GM23338 (cell line): ENCODE measurements around the gene RWDD4. TPM values are rescaled to one million over a fixed set of nuclear protein-coding genes. Genes with fewer than 3 reads are reported as not detected.

ENCODE experiments used
- ATAC-seq: fragments of 200-7000 bp; cut with Tn5 transposase; 3 replicates; pipeline ENCODE4 v1.9.1; 2020
- DNase-seq: peaks from one replicate; pipeline ENCODE4 v3.0.0-alpha.2; 2015; ENCODE audit warnings: low spot score
- H2AFZ ChIP-seq: fragments of 200-600 bp; sonication (generic); 2 replicates; pipeline ENCODE4 v1.8.0; 2016; ENCODE audit warnings: antibody characterized with exemption, mild to moderate bottlenecking, moderate library complexity
- H3F3A ChIP-seq: fragments of 200-600 bp; sonication (generic); replicated peaks from 2 replicates; pipeline ENCODE4 v1.8.0; 2017; ENCODE audit warnings: antibody characterized with exemption, mixed run types, low read depth
- H3K27ac ChIP-seq: fragments of 200-600 bp; sonication (generic); 2 replicates; pipeline ENCODE4 v1.6.1; 2016; ENCODE audit warnings: low read depth
- H3K27me3 ChIP-seq: fragments of 200-600 bp; sonication (generic); 2 replicates; pipeline ENCODE4 v1.8.0; 2016; ENCODE audit warnings: mild to moderate bottlenecking, mixed run types, moderate library complexity; ENCODE audit not compliant: insufficient read depth
- H3K36me3 ChIP-seq: fragments of 200-600 bp; sonication (generic); 2 replicates; pipeline ENCODE4 v1.8.0; 2016; ENCODE audit warnings: mild to moderate bottlenecking; ENCODE audit not compliant: insufficient read depth
- H3K4me1 ChIP-seq: fragments of 200-600 bp; sonication (generic); 2 replicates; pipeline ENCODE4 v1.8.0; 2016; ENCODE audit warnings: mild to moderate bottlenecking, moderate library complexity; ENCODE audit not compliant: insufficient read depth
- H3K4me2 ChIP-seq: fragments of 200-600 bp; sonication (generic); 2 replicates; pipeline ENCODE4 v1.7.1; 2017; ENCODE audit warnings: mixed run types
- H3K4me3 ChIP-seq: fragments of 200-600 bp; sonication (generic); 2 replicates; pipeline ENCODE4 v1.6.1; 2016; ENCODE audit warnings: mixed run types
- H3K79me2 ChIP-seq: fragments of 200-600 bp; sonication (generic); replicated peaks from 2 replicates; pipeline ENCODE4 v1.8.0; 2017; ENCODE audit warnings: mild to moderate bottlenecking; ENCODE audit not compliant: insufficient read depth
- H3K9me2 ChIP-seq: fragments of 200-600 bp; sonication (generic); 2 replicates; pipeline ENCODE4 v1.8.0; 2017; ENCODE audit not compliant: insufficient read depth
- H4K20me1 ChIP-seq: fragments of 200-600 bp; sonication (generic); replicated peaks from 2 replicates; pipeline ENCODE4 v1.8.0; 2017; ENCODE audit warnings: mild to moderate bottlenecking; ENCODE audit not compliant: insufficient read depth
- H3K27ac Mint-ChIP-seq: 2 replicates; pipeline ENCODE4 v1.8.0; 2020; ENCODE audit warnings: inconsistent platforms, mild to moderate bottlenecking, moderate library complexity, mixed read lengths
- H3K27me3 Mint-ChIP-seq: 3 replicates; pipeline ENCODE4 v1.8.0; 2022; ENCODE audit warnings: low read depth, mild to moderate bottlenecking, moderate library complexity, mixed read lengths, inconsistent platforms; ENCODE audit not compliant: insufficient read depth, poor library complexity
- H3K36me3 Mint-ChIP-seq: 3 replicates; pipeline ENCODE4 v1.8.0; 2021; ENCODE audit warnings: low read depth, mild to moderate bottlenecking, inconsistent platforms, moderate library complexity, mixed read lengths
- H3K4me1 Mint-ChIP-seq: 3 replicates; pipeline ENCODE4 v1.8.0; 2020; ENCODE audit warnings: mild to moderate bottlenecking, inconsistent platforms, mixed read lengths
- H3K4me3 Mint-ChIP-seq: 3 replicates; pipeline ENCODE4 v1.8.0; 2021; ENCODE audit warnings: moderate library complexity, mild to moderate bottlenecking, inconsistent platforms, mixed read lengths
- H3K9me3 Mint-ChIP-seq: 3 replicates; pipeline ENCODE4 v1.8.0; 2020; ENCODE audit warnings: moderate library complexity, mild to moderate bottlenecking, inconsistent platforms, mixed read lengths
- CREB1 ChIP-seq: fragments of 250-450 bp; sonication (Bioruptor Pico); IDR thresholded peaks from 2 replicates; pipeline ENCODE4 v1.5.0; 2020; ENCODE audit warnings: low read depth, mild to moderate bottlenecking, moderate library complexity
- EZH2 ChIP-seq: fragments of 200-600 bp; sonication (generic); IDR thresholded peaks from one replicate; pipeline ENCODE4 v1.8.0; 2017; ENCODE audit warnings: antibody characterized with exemption, mild to moderate bottlenecking, low read depth; ENCODE audit not compliant: unreplicated experiment
- EZH2phosphoT487 ChIP-seq: fragments of 200-600 bp; sonication (generic); IDR thresholded peaks from one replicate; pipeline ENCODE4 v1.8.1; 2018; ENCODE audit warnings: antibody characterized with exemption; ENCODE audit not compliant: unreplicated experiment
- JUNB ChIP-seq: IDR thresholded peaks from one replicate; pipeline ENCODE4 v1.6.1; 2016; ENCODE audit warnings: antibody characterized with exemption; ENCODE audit not compliant: unreplicated experiment
- NANOG ChIP-seq: IDR thresholded peaks from 2 replicates; pipeline ENCODE4 v1.6.1; 2016; ENCODE audit warnings: antibody characterized with exemption, borderline replicate concordance
- POLR2AphosphoS5 ChIP-seq: IDR thresholded peaks from 2 replicates; pipeline ENCODE4 v1.6.1; 2016; ENCODE audit warnings: antibody characterized with exemption, low read depth
- STAT1 ChIP-seq: IDR thresholded peaks from one replicate; pipeline ENCODE4 v1.6.1; 2016; ENCODE audit warnings: antibody characterized with exemption; ENCODE audit not compliant: unreplicated experiment
- ZNF114 ChIP-seq: fragments of 250-450 bp; sonication (Bioruptor Pico); IDR thresholded peaks from 2 replicates; pipeline ENCODE4 v1.5.0; 2020; ENCODE audit warnings: mild to moderate bottlenecking, moderate library complexity
- ZNF331 ChIP-seq: fragments of 250-450 bp; sonication (Bioruptor Pico); IDR thresholded peaks from 2 replicates; pipeline ENCODE4 v1.5.0; 2020; ENCODE audit warnings: low read depth, mild to moderate bottlenecking, moderate library complexity
- polyA plus RNA-seq: library from polyadenylated mRNA; unstranded; fragments of >200 nt; fragmentation: Nextera tagmentation; extraction: Ambion mirVana; gene quantifications from 2 replicates; pipeline ENCODE4 v1.2.1, GENCODE V29; 2016
- total RNA-seq: library from RNA; depleted of rRNA; stranded (reverse); fragments of >200 nt; shearing (Covaris generic); gene quantifications from 2 replicates; pipeline ENCODE4 v1.2.3, GENCODE V29; 2014
- TF ChIP-seq, protein P1 (sequence below): fragments of 250-450 bp; sonication (Bioruptor Pico); IDR thresholded peaks from 2 replicates; pipeline ENCODE4 v1.5.0; 2020; ENCODE audit warnings: mild to moderate bottlenecking, moderate library complexity
- TF ChIP-seq, protein P2 (sequence below): IDR thresholded peaks from one replicate; pipeline ENCODE4 v1.6.1; 2018; ENCODE audit warnings: antibody characterized with exemption; ENCODE audit not compliant: unreplicated experiment
- TF ChIP-seq, protein P3 (sequence below): IDR thresholded peaks from 2 replicates; pipeline ENCODE4 v1.6.1; 2016; ENCODE audit warnings: antibody characterized with exemption
- TF ChIP-seq, protein P4 (sequence below), 2 experiments: fragments of 200-600 bp in 1 of 2; sonication (generic) in 1 of 2; conservative IDR thresholded peaks; 2 replicates each; pipeline versions ENCODE4 v1.5.1 to v1.6.1; 2016 to 2017; ENCODE audit warnings: antibody characterized with exemption in 2 of 2, low read depth in 2 of 2, mild to moderate bottlenecking in 2 of 2, moderate library complexity in 1 of 2

Gene RWDD4
- total and polyA plus RNA-seq, 2 experiments from 2014 or later: 22.4 to 28.9 TPM

DNA sequence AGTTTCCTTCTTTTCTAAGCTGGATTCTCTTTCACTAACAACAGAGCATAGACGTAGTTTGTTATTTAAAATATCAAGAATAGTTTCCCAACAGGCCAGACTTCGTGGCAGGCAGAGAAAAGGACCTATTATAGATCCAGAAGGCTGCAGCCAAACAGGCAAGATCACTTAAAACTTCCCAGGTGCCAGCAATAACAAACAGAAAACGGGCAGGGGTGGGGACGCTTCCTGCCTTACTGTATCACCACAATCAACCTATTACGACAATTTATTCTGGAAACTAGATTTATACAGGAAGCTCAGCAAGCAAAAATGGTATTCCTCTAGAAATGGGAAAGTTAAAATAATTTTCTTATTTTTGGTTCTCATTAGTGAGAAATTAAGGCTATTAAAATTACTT lies 22.1 kb downstream of the RWDD4 start:
- Histone ChIP-seq H3K27ac (peak overlapping the region; percentile 62), H3K27me3 (peaks cover 3% of the 10 kb centered on the region; the same call in 1 of the 2 replicates), H3K4me1 (peaks cover 32% of the 10 kb centered on the region), H4K20me1 (no peaks in the 10 kb centered on the region), H3K4me3 (peak overlapping the region; percentile 4; the same call in 1 of the 2 replicates), H3F3A (no peaks in the 10 kb centered on the region; the same call in 1 of the 2 replicates), H3K79me2 (no peaks in the 10 kb centered on the region), H3K9me2 (no peaks in the 10 kb centered on the region), H3K36me3 (no peaks in the 10 kb centered on the region), H3K4me2 (peak overlapping the region; percentile 64), H2AFZ (peak overlapping the region; percentile 1; the same call in 1 of the 2 replicates)
- Mint-ChIP-seq H3K27me3 (peaks cover 3% of the 10 kb centered on the region), H3K4me1 (peaks cover 33% of the 10 kb centered on the region), H3K4me3 (0 out of 3 replicates have a peak overlapping the region, but pooled peaks have one; percentile 1), H3K9me3 (no peaks in the 10 kb centered on the region), H3K36me3 (no peaks in the 10 kb centered on the region), H3K27ac (peak overlapping the region; percentile 87)
- DNase-seq (peak; percentile 29), ATAC-seq (no peak)
- no peak for TF ChIP-seq JUNB
- no peak for TF ChIP-seq ZNF114
- TF ChIP-seq, protein P1, sequence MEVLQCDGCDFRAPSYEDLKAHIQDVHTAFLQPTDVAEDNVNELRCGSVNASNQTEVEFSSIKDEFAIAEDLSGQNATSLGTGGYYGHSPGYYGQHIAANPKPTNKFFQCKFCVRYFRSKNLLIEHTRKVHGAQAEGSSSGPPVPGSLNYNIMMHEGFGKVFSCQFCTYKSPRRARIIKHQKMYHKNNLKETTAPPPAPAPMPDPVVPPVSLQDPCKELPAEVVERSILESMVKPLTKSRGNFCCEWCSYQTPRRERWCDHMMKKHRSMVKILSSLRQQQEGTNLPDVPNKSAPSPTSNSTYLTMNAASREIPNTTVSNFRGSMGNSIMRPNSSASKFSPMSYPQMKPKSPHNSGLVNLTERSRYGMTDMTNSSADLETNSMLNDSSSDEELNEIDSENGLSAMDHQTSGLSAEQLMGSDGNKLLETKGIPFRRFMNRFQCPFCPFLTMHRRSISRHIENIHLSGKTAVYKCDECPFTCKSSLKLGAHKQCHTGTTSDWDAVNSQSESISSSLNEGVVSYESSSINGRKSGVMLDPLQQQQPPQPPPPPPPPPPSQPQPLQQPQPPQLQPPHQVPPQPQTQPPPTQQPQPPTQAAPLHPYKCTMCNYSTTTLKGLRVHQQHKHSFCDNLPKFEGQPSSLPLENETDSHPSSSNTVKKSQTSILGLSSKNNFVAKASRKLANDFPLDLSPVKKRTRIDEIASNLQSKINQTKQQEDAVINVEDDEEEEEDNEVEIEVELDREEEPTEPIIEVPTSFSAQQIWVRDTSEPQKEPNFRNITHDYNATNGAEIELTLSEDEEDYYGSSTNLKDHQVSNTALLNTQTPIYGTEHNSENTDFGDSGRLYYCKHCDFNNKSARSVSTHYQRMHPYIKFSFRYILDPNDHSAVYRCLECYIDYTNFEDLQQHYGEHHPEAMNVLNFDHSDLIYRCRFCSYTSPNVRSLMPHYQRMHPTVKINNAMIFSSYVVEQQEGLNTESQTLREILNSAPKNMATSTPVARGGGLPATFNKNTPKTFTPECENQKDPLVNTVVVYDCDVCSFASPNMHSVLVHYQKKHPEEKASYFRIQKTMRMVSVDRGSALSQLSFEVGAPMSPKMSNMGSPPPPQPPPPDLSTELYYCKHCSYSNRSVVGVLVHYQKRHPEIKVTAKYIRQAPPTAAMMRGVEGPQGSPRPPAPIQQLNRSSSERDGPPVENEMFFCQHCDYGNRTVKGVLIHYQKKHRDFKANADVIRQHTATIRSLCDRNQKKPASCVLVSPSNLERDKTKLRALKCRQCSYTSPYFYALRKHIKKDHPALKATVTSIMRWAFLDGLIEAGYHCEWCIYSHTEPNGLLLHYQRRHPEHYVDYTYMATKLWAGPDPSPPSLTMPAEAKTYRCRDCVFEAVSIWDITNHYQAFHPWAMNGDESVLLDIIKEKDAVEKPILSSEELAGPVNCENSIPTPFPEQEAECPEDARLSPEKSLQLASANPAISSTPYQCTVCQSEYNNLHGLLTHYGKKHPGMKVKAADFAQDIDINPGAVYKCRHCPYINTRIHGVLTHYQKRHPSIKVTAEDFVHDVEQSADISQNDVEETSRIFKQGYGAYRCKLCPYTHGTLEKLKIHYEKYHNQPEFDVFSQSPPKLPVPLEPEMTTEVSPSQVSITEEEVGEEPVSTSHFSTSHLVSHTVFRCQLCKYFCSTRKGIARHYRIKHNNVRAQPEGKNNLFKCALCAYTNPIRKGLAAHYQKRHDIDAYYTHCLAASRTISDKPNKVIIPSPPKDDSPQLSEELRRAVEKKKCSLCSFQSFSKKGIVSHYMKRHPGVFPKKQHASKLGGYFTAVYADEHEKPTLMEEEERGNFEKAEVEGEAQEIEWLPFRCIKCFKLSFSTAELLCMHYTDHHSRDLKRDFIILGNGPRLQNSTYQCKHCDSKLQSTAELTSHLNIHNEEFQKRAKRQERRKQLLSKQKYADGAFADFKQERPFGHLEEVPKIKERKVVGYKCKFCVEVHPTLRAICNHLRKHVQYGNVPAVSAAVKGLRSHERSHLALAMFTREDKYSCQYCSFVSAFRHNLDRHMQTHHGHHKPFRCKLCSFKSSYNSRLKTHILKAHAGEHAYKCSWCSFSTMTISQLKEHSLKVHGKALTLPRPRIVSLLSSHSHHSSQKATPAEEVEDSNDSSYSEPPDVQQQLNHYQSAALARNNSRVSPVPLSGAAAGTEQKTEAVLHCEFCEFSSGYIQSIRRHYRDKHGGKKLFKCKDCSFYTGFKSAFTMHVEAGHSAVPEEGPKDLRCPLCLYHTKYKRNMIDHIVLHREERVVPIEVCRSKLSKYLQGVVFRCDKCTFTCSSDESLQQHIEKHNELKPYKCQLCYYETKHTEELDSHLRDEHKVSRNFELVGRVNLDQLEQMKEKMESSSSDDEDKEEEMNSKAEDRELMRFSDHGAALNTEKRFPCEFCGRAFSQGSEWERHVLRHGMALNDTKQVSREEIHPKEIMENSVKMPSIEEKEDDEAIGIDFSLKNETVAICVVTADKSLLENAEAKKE (CRISPR knock-in tag): no peak
- TF ChIP-seq, protein P2, sequence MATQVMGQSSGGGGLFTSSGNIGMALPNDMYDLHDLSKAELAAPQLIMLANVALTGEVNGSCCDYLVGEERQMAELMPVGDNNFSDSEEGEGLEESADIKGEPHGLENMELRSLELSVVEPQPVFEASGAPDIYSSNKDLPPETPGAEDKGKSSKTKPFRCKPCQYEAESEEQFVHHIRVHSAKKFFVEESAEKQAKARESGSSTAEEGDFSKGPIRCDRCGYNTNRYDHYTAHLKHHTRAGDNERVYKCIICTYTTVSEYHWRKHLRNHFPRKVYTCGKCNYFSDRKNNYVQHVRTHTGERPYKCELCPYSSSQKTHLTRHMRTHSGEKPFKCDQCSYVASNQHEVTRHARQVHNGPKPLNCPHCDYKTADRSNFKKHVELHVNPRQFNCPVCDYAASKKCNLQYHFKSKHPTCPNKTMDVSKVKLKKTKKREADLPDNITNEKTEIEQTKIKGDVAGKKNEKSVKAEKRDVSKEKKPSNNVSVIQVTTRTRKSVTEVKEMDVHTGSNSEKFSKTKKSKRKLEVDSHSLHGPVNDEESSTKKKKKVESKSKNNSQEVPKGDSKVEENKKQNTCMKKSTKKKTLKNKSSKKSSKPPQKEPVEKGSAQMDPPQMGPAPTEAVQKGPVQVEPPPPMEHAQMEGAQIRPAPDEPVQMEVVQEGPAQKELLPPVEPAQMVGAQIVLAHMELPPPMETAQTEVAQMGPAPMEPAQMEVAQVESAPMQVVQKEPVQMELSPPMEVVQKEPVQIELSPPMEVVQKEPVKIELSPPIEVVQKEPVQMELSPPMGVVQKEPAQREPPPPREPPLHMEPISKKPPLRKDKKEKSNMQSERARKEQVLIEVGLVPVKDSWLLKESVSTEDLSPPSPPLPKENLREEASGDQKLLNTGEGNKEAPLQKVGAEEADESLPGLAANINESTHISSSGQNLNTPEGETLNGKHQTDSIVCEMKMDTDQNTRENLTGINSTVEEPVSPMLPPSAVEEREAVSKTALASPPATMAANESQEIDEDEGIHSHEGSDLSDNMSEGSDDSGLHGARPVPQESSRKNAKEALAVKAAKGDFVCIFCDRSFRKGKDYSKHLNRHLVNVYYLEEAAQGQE: no peak
- TF ChIP-seq POLR2AphosphoS5: no peak
- TF ChIP-seq ZNF331 (CRISPR knock-in tag): no peak
- TF ChIP-seq, protein P3, sequence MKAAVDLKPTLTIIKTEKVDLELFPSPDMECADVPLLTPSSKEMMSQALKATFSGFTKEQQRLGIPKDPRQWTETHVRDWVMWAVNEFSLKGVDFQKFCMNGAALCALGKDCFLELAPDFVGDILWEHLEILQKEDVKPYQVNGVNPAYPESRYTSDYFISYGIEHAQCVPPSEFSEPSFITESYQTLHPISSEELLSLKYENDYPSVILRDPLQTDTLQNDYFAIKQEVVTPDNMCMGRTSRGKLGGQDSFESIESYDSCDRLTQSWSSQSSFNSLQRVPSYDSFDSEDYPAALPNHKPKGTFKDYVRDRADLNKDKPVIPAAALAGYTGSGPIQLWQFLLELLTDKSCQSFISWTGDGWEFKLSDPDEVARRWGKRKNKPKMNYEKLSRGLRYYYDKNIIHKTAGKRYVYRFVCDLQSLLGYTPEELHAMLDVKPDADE: no peak
- TF ChIP-seq, protein P4, sequence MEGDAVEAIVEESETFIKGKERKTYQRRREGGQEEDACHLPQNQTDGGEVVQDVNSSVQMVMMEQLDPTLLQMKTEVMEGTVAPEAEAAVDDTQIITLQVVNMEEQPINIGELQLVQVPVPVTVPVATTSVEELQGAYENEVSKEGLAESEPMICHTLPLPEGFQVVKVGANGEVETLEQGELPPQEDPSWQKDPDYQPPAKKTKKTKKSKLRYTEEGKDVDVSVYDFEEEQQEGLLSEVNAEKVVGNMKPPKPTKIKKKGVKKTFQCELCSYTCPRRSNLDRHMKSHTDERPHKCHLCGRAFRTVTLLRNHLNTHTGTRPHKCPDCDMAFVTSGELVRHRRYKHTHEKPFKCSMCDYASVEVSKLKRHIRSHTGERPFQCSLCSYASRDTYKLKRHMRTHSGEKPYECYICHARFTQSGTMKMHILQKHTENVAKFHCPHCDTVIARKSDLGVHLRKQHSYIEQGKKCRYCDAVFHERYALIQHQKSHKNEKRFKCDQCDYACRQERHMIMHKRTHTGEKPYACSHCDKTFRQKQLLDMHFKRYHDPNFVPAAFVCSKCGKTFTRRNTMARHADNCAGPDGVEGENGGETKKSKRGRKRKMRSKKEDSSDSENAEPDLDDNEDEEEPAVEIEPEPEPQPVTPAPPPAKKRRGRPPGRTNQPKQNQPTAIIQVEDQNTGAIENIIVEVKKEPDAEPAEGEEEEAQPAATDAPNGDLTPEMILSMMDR (conservative IDR thresholded peaks at IDR 0.05; ENCODE audit: low read depth in 2 of 2): no peak
- no peak for TF ChIP-seq EZH2
- TF ChIP-seq EZH2phosphoT487: no peak
- no peak for TF ChIP-seq CREB1
- no peak for TF ChIP-seq NANOG
- no peak for TF ChIP-seq STAT1
